CD4-positive, CD25-positive, alpha-beta regulatory T cell (primary cell): ENCODE data around the gene HP1BP3. TPM values are rescaled to one million over a fixed set of nuclear protein-coding genes. Genes with fewer than 3 reads are reported as not detected.
A peak's percentile ranks its signal among the peaks of the same experiment; 100 is the strongest.

Experiments
- ATAC-seq, 2 donors: fragments of 150-1000 bp; cut with Tn5 transposase; one replicate each; pipeline ENCODE4 v1.10.0; 2021; ENCODE audit warnings: low read depth in 2 of 2, moderate number of reproducible peaks in 2 of 2, moderate library complexity in 1 of 2
- DNase-seq, 3 donors: peaks; one replicate each; pipeline versions ENCODE4 v3.0.0 to v3.0.0-alpha.2; 2012 to 2022; ENCODE audit warnings: mixed read lengths in 1 of 3
- H3K27ac ChIP-seq: one replicate; pipeline ENCODE4 v1.7.0; 2013; ENCODE audit warnings: mild to moderate bottlenecking, low read length; ENCODE audit not compliant: insufficient read depth, poor library complexity, severe bottlenecking
- H3K27me3 ChIP-seq: one replicate; pipeline ENCODE4 v1.7.0; 2013; ENCODE audit warnings: low read length; ENCODE audit not compliant: control insufficient read depth, insufficient read depth
- H3K36me3 ChIP-seq: one replicate; pipeline ENCODE4 v1.7.0; 2013; ENCODE audit warnings: mild to moderate bottlenecking, low read length, moderate library complexity; ENCODE audit not compliant: control insufficient read depth, insufficient read depth
- H3K4me1 ChIP-seq: 2 replicates; pipeline ENCODE4 v1.7.0; 2013; ENCODE audit warnings: mild to moderate bottlenecking, low read length; ENCODE audit not compliant: insufficient read depth, control insufficient read depth, poor library complexity, severe bottlenecking
- H3K4me3 ChIP-seq: one replicate; pipeline ENCODE4 v1.7.0; 2013; ENCODE audit warnings: low read depth, mild to moderate bottlenecking, low read length, moderate library complexity
- H3K9me3 ChIP-seq, 2 experiments: 1 replicate in 1 of 2; 2 replicates in 1 of 2; pipeline ENCODE4 v1.7.0; 2013; ENCODE audit warnings: low read length in 2 of 2, mild to moderate bottlenecking in 1 of 2, moderate library complexity in 1 of 2; ENCODE audit not compliant: control insufficient read depth in 2 of 2
- H3K27ac Mint-ChIP-seq, 3 donors: one replicate each; pipeline ENCODE4 v1.8.0; 2020 to 2022; ENCODE audit warnings: mild to moderate bottlenecking in 3 of 3, mixed read lengths in 3 of 3, moderate library complexity in 2 of 3
- H3K27me3 Mint-ChIP-seq: one replicate; pipeline ENCODE4 v1.8.0; 2022; ENCODE audit warnings: mild to moderate bottlenecking, mixed read lengths
- H3K36me3 Mint-ChIP-seq: one replicate; pipeline ENCODE4 v1.8.0; 2020; ENCODE audit warnings: mixed read lengths
- H3K4me1 Mint-ChIP-seq, 4 donors: one replicate each; pipeline ENCODE4 v1.8.0; 2020 to 2022; ENCODE audit warnings: mixed read lengths in 4 of 4, mild to moderate bottlenecking in 1 of 4
- H3K4me3 Mint-ChIP-seq, 4 donors: one replicate each; pipeline ENCODE4 v1.8.0; 2020 to 2022; ENCODE audit warnings: mild to moderate bottlenecking in 4 of 4, mixed read lengths in 4 of 4, moderate library complexity in 3 of 4
- H3K9me3 Mint-ChIP-seq, 7 donors: one replicate each; pipeline ENCODE4 v1.8.0; 2020 to 2022; ENCODE audit warnings: mixed read lengths in 7 of 7, mild to moderate bottlenecking in 3 of 7, moderate library complexity in 2 of 7
- polyA plus RNA-seq, 4 donors: library from polyadenylated mRNA; unstranded; fragments of 300-500 nt; fragmentation: Illumina TruSeq; gene quantifications; one replicate each; pipeline ENCODE4 v1.2.3, GENCODE V29; 2021
- total RNA-seq: library from RNA; stranded (reverse); gene quantifications from one replicate; pipeline ENCODE4 v1.2.3, GENCODE V29; 2022

The HP1BP3 gene
- total and polyA plus RNA-seq, 5 donors from 2014 or later, result 170 to 284 (median 232) TPM

DNA sequence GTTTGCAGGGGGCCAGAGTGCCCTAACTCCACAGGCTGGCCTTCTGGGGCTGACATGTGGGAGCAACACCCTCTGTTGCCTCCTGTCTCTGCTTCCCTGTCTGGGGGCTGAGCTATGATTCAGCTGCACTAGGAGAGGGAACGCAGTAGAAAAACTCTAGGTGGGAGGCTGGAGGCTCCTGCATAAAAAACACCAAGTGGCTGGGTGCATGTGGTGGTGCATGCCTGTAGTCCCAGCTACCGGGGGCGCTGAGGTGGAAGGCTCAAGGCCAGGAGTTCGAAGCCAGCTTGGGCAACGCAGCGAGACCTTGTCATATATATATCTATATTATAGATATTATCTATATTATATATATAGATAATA, 74.9 kb downstream of the HP1BP3 start:
- no peaks in the 10 kb centered on the region for H3K9me3 Mint-ChIP-seq
- H3K4me1 Mint-ChIP-seq, result peaks cover 0 to 9% (median 5%) of the 10 kb centered on the region in 4 donors
- Histone ChIP-seq H3K36me3 (no peaks in the 10 kb centered on the region), H3K9me3 (no peaks in the 10 kb centered on the region), H3K4me3 (no peak overlapping the region), H3K27me3 (peaks cover 7% of the 10 kb centered on the region), H3K27ac (no peak overlapping the region), H3K4me1 (peaks cover 4% of the 10 kb centered on the region)
- DNase-seq (no peak), ATAC-seq (no peak)
- H3K4me3 Mint-ChIP-seq, result no peak overlapping the region
- no peak overlapping the region for H3K27ac Mint-ChIP-seq
- H3K36me3 Mint-ChIP-seq, result no peaks in the 10 kb centered on the region
- peaks cover 24% of the 10 kb centered on the region for H3K27me3 Mint-ChIP-seq

DNA sequence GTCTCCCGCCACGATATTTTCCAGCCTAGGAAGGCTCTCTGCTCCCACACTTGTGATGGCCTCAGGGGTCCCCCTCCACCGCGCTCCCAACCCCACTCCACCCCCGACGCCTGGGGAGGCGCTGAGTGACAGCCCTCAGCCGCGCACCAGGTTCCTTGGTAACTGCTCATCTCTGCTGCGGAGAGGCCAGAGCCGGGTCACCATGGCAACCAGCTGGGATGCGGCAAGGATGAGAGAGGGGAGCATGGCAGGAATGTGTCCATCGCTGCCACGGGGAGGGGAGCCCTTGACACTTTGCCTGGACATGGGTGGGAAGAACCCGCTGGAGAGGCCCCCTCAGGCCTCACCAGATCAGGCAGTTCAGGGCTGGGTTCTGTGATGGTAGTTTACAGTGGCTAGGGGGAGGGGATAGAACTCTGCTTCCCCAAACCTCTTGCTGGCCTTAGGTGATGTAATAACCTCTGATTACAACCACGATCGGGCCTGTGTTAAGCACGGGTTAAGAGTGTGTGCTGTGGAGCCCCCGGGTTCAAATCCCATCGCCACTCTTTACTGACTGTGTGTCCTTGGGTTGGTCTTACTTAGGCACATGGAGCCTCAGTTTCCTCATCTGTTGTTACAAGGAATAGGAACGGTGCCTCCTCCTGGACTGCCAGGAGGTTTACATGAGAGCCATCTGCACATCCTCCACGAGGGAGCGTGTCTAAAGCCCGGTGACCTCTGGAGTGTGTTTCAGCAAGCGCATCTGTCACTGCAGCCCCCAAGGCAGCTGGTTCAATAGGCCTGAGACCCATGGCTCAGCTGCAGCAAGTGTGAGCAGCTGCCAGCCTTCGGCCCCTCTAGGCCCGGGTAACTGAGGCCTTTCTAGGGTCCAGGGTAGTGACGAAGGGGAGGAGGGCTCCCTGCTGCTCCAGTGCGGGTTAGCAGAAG, 75.6 kb downstream of the HP1BP3 start:
- Mint-ChIP-seq H3K4me3 (no peak overlapping the region), H3K27ac (no peak overlapping the region), H3K9me3 (no peaks in the 10 kb centered on the region), H3K36me3 (no peaks in the 10 kb centered on the region), H3K4me1 (peaks cover 0 to 5% (median 2%) of the 10 kb centered on the region in 4 donors), H3K27me3 (peaks cover 19% of the 10 kb centered on the region)
- H3K4me3 ChIP-seq, result no peak overlapping the region
- no peak for DNase-seq
- H3K27me3 ChIP-seq, result peaks cover 3% of the 10 kb centered on the region
- no peaks in the 10 kb centered on the region for H3K4me1 ChIP-seq
- H3K27ac ChIP-seq, result no peak overlapping the region
- H3K36me3 ChIP-seq, result no peaks in the 10 kb centered on the region
- ATAC-seq, result no peak
- no peaks in the 10 kb centered on the region for H3K9me3 ChIP-seq

DNA sequence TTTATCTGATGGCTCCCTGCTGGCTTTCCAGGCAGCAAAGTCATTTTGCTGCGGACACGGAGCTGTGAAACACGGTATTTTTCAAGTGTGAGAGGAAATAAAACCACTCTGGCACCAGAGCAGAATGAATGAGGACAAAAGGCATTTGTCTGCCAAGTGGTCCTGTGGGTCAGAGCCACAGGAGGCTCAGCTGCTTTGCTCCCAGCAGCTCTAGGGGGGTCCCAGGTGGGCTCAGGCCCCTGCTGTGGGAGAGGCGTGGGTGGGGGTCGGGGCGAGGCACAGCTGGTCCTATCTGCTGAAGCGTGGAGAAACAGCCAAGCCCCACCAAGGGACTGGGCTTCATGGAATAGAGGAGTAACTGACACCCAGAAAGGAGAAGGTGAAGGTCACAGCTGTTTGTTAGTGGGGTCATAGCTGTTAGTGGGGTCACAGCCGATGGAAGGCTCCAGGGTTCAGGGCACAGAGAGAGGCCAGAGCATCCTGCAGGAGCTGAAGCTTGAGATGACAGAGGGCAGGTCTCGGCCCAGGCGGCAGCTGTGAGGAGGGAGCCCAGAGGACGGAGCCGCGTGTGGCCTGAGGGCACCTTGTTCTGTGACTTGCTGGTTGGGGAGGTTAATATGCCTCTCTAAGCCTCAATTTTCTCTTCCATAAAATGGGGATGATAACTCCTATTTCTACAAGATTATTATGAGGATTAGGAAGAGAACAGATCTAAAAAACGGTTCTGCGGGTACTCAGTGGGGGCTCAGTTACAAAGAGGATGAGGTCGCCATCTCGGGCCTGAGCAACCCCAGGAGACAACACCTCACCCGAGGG, 76.4 kb downstream of the HP1BP3 start:
- no peaks in the 10 kb centered on the region for H3K9me3 ChIP-seq
- H3K4me3 ChIP-seq, result no peak overlapping the region
- H3K4me1 ChIP-seq, result no peaks in the 10 kb centered on the region
- ATAC-seq, result no peak
- no peak for DNase-seq
- Mint-ChIP-seq H3K9me3 (no peaks in the 10 kb centered on the region), H3K27ac (no peak overlapping the region), H3K4me1 (no peaks in the 10 kb centered on the region), H3K4me3 (peak overlapping the region in 1 of 4 donors; percentile 59), H3K36me3 (no peaks in the 10 kb centered on the region), H3K27me3 (peaks cover 10% of the 10 kb centered on the region)
- H3K27ac ChIP-seq, result no peak overlapping the region
- H3K27me3 ChIP-seq, result peaks cover 3% of the 10 kb centered on the region
- no peaks in the 10 kb centered on the region for H3K36me3 ChIP-seq

DNA sequence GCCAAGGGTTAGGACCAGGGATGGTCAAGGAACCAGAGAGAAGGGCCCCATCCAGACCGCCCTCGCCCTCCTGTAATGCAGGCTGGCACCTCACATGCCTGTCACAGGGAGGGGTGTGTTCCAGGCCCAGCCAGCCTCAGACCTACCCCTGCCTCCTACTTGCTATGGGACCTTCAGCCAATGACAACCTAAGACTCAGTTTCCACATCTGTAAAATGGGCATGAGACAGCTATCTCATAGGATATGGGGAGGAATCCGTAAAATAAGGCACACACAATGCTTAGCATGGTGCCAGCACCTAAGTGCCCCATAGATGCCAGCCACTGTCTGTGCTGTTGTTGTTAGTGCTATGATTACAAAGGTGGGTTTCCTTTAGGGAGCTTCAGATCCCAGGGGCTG, 77.2 kb downstream of the HP1BP3 start:
- no peak overlapping the region for H3K4me3 ChIP-seq

DNA sequence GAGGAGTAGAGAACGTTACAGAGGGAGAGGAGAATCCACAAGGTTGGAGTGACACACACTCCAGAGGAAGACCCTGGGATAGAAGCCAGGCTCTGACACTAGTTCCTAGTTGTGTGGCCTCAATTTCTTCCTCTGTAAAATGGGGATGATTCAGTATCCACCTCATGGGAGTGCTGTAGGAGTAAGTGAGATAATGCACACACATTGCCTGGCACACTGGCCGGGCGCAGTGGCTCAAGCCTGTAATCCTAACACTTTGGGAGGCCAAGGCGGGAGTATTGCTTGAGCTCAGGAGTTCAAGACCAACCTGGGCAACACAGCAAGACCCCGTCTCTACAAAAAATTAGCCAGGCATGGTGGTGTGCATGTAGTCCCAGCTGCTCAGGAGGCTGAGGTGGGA, 78.2 kb downstream of the HP1BP3 start:
- no peaks in the 10 kb centered on the region for H3K27me3 Mint-ChIP-seq
- no peak overlapping the region for H3K4me3 Mint-ChIP-seq
- no peak for DNase-seq
- no peak overlapping the region for H3K27ac Mint-ChIP-seq
- no peaks in the 10 kb centered on the region for H3K4me1 Mint-ChIP-seq
- H3K9me3 Mint-ChIP-seq, result no peaks in the 10 kb centered on the region
- Histone ChIP-seq H3K27ac (no peak overlapping the region), H3K4me3 (no peak overlapping the region), H3K9me3 (no peaks in the 10 kb centered on the region), H3K36me3 (no peaks in the 10 kb centered on the region), H3K4me1 (no peaks in the 10 kb centered on the region), H3K27me3 (no peaks in the 10 kb centered on the region)
- no peak for ATAC-seq
- no peaks in the 10 kb centered on the region for H3K36me3 Mint-ChIP-seq

More for the DNA sequence above, 77.2 kb downstream of the HP1BP3 start:
- no peaks in the 10 kb centered on the region for H3K36me3 ChIP-seq
- H3K27ac ChIP-seq, result no peak overlapping the region
- H3K27ac Mint-ChIP-seq, result no peak overlapping the region
- DNase-seq (no peak), ATAC-seq (no peak)
- no peaks in the 10 kb centered on the region for H3K4me1 ChIP-seq
- no peaks in the 10 kb centered on the region for H3K9me3 ChIP-seq
- H3K4me1 Mint-ChIP-seq, result no peaks in the 10 kb centered on the region
- H3K27me3 ChIP-seq, result peaks cover under 1% of the 10 kb centered on the region
- no peaks in the 10 kb centered on the region for H3K9me3 Mint-ChIP-seq
- no peak overlapping the region for H3K4me3 Mint-ChIP-seq
- peaks cover 2% of the 10 kb centered on the region for H3K27me3 Mint-ChIP-seq
- H3K36me3 Mint-ChIP-seq, result no peaks in the 10 kb centered on the region

DNA sequence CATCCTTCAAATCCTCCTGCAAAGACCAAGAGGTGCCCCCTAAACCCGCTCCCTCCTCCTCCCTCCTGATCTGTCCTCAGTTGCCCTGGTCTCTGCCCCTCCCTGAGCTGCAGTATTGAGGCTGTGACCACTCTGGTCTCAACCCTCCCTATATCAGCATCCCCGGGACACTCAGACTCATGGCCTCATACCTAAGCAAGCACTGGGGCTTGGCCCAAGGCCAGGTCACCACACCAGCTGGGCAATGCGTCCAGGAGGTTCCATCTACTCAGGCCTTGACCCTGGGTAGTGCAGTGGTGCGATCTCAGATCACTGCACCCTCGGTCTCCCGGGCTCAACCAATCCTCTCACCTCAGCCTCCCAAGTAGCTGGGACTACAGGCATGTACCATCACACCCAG, 79.0 kb downstream of the HP1BP3 start:
- Mint-ChIP-seq H3K9me3 (no peaks in the 10 kb centered on the region), H3K36me3 (no peaks in the 10 kb centered on the region), H3K27ac (no peak overlapping the region), H3K27me3 (no peaks in the 10 kb centered on the region), H3K4me3 (no peak overlapping the region), H3K4me1 (peaks cover 0 to 1% (median 0%) of the 10 kb centered on the region in 4 donors)
- H3K36me3 ChIP-seq, result no peaks in the 10 kb centered on the region
- no peak overlapping the region for H3K27ac ChIP-seq
- ATAC-seq, result no peak
- H3K27me3 ChIP-seq, result no peaks in the 10 kb centered on the region
- no peak overlapping the region for H3K4me3 ChIP-seq
- H3K4me1 ChIP-seq, result no peaks in the 10 kb centered on the region
- DNase-seq, result no peak
- no peaks in the 10 kb centered on the region for H3K9me3 ChIP-seq

DNA sequence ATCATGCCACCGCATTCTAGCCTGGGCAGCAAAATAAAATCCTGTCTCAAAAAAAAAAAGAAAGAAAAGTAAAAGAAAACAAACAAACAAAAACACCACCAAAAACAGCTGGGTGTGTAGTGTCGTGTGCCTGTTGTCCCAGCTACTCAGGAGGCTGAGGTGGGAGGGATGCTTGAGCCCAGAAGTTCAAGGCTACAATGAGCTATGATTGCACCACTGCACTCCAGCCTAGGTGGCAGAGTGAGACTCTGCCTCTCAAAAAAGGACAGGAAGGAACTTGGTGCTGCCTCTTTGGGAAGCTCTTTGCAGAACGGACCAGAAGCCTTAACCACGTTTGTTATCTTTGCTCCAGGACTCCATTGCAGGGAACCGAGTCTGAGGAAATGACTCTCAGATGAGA, 80.3 kb downstream of the HP1BP3 start:
- no peaks in the 10 kb centered on the region for H3K9me3 Mint-ChIP-seq
- peaks cover 0 to 2% (median 0%) of the 10 kb centered on the region in 4 donors for H3K4me1 Mint-ChIP-seq
- H3K36me3 Mint-ChIP-seq, result no peaks in the 10 kb centered on the region
- no peak for ATAC-seq
- no peak for DNase-seq
- H3K4me1 ChIP-seq, result no peaks in the 10 kb centered on the region
- H3K4me3 Mint-ChIP-seq, result no peak overlapping the region
- H3K27me3 Mint-ChIP-seq, result no peaks in the 10 kb centered on the region
- no peak overlapping the region for H3K27ac ChIP-seq
- no peak overlapping the region for H3K27ac Mint-ChIP-seq
- H3K27me3 ChIP-seq, result no peaks in the 10 kb centered on the region
- H3K9me3 ChIP-seq, result no peaks in the 10 kb centered on the region
- H3K4me3 ChIP-seq, result no peak overlapping the region
- no peaks in the 10 kb centered on the region for H3K36me3 ChIP-seq
